ENCODE results near the gene MCTS1.

Gene MCTS1

GRCh38 chrX:120603707-120604360 lies at the start of gene MCTS1:
TSS of gene MCTS1 (plus strand) at chrX:120604101. CDS start at chrX:120604237, 136 bp downstream.
- ChIA-PET CTCF (interaction anchor here (1.0 to 1.4 kb wide), 2 partner anchors 15 to 65 kb away, joined by 3 read pairs; no protein-coding TSS in a partner anchor), POLR2A (interaction anchor here (0.7 to 0.9 kb wide), 3 partner anchors 34 to 42 kb away, joined by 3 to 4 read pairs (median 3); no protein-coding TSS in a partner anchor)
- TF ChIP-seq CTCF (IDR thresholded peaks at IDR 0.05; ENCODE audit: control extremely low read depth, extremely low read depth, low read depth, missing control alignments) = no peak
- peak; percentile 62 for DNase-seq (ENCODE audit: extremely low spot score)

- TF ChIP-seq CTCF (IDR thresholded peaks at IDR 0.05; ENCODE audit: control extremely low read depth, extremely low read depth, low read depth, missing control alignments) = no peak
- ChIA-PET CTCF (no interaction called here), POLR2A (no interaction called here)
- DNase-seq (ENCODE audit: extremely low spot score) = no peak
Observed at GRCh38 chrX:120556251-120556650, 47.6 kb upstream of the MCTS1 start.

GRCh38 chrX:120559804-120560203 lies 44.1 kb upstream of the MCTS1 start:
- no peak for DNase-seq (ENCODE audit: extremely low spot score)
- ChIA-PET POLR2A (interaction anchor here (0.9 kb wide), 1 partner anchor 74 kb away, joined by 3 read pairs; no protein-coding TSS in a partner anchor), CTCF (no interaction called here)
- TF ChIP-seq CTCF (IDR thresholded peaks at IDR 0.05; ENCODE audit: control extremely low read depth, extremely low read depth, low read depth, missing control alignments) = no peak

GRCh38 chrX:120560405-120560841 lies 43.5 kb upstream of the MCTS1 start:
- POLR2A ChIA-PET = interaction anchor here (0.9 kb wide), 1 partner anchor 74 kb away, joined by 3 read pairs; no protein-coding TSS in a partner anchor

GRCh38 chrX:120560842-120561633 lies 42.9 kb upstream of the MCTS1 start, which contains the start of gene CUL4B:
TSS of gene CUL4B (minus strand) at chrX:120560962. CDS start at chrX:120560638, 324 bp downstream.
- ChIA-PET POLR2A (interaction anchor here (0.6 to 1.0 kb wide), 4 partner anchors 43 to 889 kb away, joined by 3 to 4 read pairs (median 4); partner anchors contain the start of gene MCTS1), CTCF (interaction anchor here (0.7 to 1.2 kb wide), 2 partner anchors 9 to 26 kb away, joined by 3 read pairs; no protein-coding TSS in a partner anchor)
- peak; percentile 82 for DNase-seq (ENCODE audit: extremely low spot score)
- no peak for TF ChIP-seq CTCF (IDR thresholded peaks at IDR 0.05; ENCODE audit: control extremely low read depth, extremely low read depth, low read depth, missing control alignments)

More at GRCh38 chrX:120560405-120560841, 43.5 kb upstream of the MCTS1 start:
- DNase-seq (ENCODE audit: extremely low spot score) = no peak
- no peak for TF ChIP-seq CTCF (IDR thresholded peaks at IDR 0.05; ENCODE audit: control extremely low read depth, extremely low read depth, low read depth, missing control alignments)
- CTCF ChIA-PET = interaction anchor here (0.7 kb wide), 1 partner anchor 8 kb away, joined by 3 read pairs; no protein-coding TSS in a partner anchor
